ENCODE data around the gene FILIP1L.

The FILIP1L gene

GRCh38 chr3:100087198-100087597, 27.1 kb downstream of the FILIP1L start:
- H3K9me3 ChIP-seq (ENCODE audit: insufficient read depth, low read length, severe bottlenecking): no peaks in the 10 kb centered on the region
- H3K27me3 ChIP-seq (ENCODE audit: insufficient read depth, low read length, poor library complexity): no peaks in the 10 kb centered on the region
- no peak for ATAC-seq (ENCODE audit: insufficient read depth, low read depth)
- H3K27ac ChIP-seq (ENCODE audit: low read length): no peak overlapping the region
- no peak overlapping the region for H3K9ac ChIP-seq (ENCODE audit: low read depth, low read length)
- TF ChIP-seq EZH2 (IDR thresholded peaks at IDR 0.05; ENCODE audit: borderline replicate concordance, low read depth, low read length, severe bottlenecking): no peak
- TF ChIP-seq CTCF (IDR thresholded peaks at IDR 0.05; ENCODE audit: borderline replicate concordance, extremely low read depth, low read length, poor library complexity, severe bottlenecking): no peak
- H3K36me3 ChIP-seq (ENCODE audit: insufficient read depth, low read length): no peaks in the 10 kb centered on the region
- no peaks in the 10 kb centered on the region for H3K4me1 ChIP-seq (ENCODE audit: insufficient read depth, low read length)
- no peaks in the 10 kb centered on the region for H4K20me1 ChIP-seq (ENCODE audit: insufficient read depth, low read length)
- H3K79me2 ChIP-seq (ENCODE audit: insufficient read depth, low read length): no peaks in the 10 kb centered on the region
- no peak overlapping the region for H2AFZ ChIP-seq (ENCODE audit: low read depth, low read length)
- DNase-seq: no peak
- H3K4me2 ChIP-seq (ENCODE audit: insufficient read depth, low read length): no peak overlapping the region
- no peak overlapping the region for H3K4me3 ChIP-seq (ENCODE audit: low read depth in 1 of 2, low read length in 2 of 2)

GRCh38 chr3:100086401-100086800, 27.9 kb downstream of the FILIP1L start:
- Histone ChIP-seq H3K4me3 (ENCODE audit: low read depth in 1 of 2, low read length in 2 of 2) (no peak overlapping the region), H3K27me3 (ENCODE audit: insufficient read depth, low read length, poor library complexity) (no peaks in the 10 kb centered on the region), H2AFZ (ENCODE audit: low read depth, low read length) (no peak overlapping the region), H3K27ac (ENCODE audit: low read length) (no peak overlapping the region), H4K20me1 (ENCODE audit: insufficient read depth, low read length) (no peaks in the 10 kb centered on the region), H3K9ac (ENCODE audit: low read depth, low read length) (no peak overlapping the region), H3K36me3 (ENCODE audit: insufficient read depth, low read length) (no peaks in the 10 kb centered on the region), H3K79me2 (ENCODE audit: insufficient read depth, low read length) (no peaks in the 10 kb centered on the region), H3K4me2 (ENCODE audit: insufficient read depth, low read length) (no peak overlapping the region), H3K4me1 (ENCODE audit: insufficient read depth, low read length) (no peaks in the 10 kb centered on the region), H3K9me3 (ENCODE audit: insufficient read depth, low read length, severe bottlenecking) (no peaks in the 10 kb centered on the region)
- DNase-seq (no peak), ATAC-seq (ENCODE audit: insufficient read depth, low read depth) (no peak)
- TF ChIP-seq CTCF (IDR thresholded peaks at IDR 0.05; ENCODE audit: borderline replicate concordance, extremely low read depth, low read length, poor library complexity, severe bottlenecking): no peak
- no peak for TF ChIP-seq EZH2 (IDR thresholded peaks at IDR 0.05; ENCODE audit: borderline replicate concordance, low read depth, low read length, severe bottlenecking)

GRCh38 chr3:100084100-100084806, 30.0 kb downstream of the FILIP1L start:
- Histone ChIP-seq H3K4me3 (ENCODE audit: low read depth in 1 of 2, low read length in 2 of 2) (no peak overlapping the region), H3K4me2 (ENCODE audit: insufficient read depth, low read length) (no peak overlapping the region), H3K27me3 (ENCODE audit: insufficient read depth, low read length, poor library complexity) (no peaks in the 10 kb centered on the region), H2AFZ (ENCODE audit: low read depth, low read length) (no peak overlapping the region), H3K9me3 (ENCODE audit: insufficient read depth, low read length, severe bottlenecking) (no peaks in the 10 kb centered on the region), H3K36me3 (ENCODE audit: insufficient read depth, low read length) (no peaks in the 10 kb centered on the region), H3K4me1 (ENCODE audit: insufficient read depth, low read length) (no peaks in the 10 kb centered on the region), H4K20me1 (ENCODE audit: insufficient read depth, low read length) (no peaks in the 10 kb centered on the region), H3K79me2 (ENCODE audit: insufficient read depth, low read length) (no peaks in the 10 kb centered on the region), H3K27ac (ENCODE audit: low read length) (no peak overlapping the region), H3K9ac (ENCODE audit: low read depth, low read length) (no peak overlapping the region)
- ATAC-seq (ENCODE audit: insufficient read depth, low read depth) (no peak), DNase-seq (no peak)
- no peak for TF ChIP-seq CTCF (IDR thresholded peaks at IDR 0.05; ENCODE audit: borderline replicate concordance, extremely low read depth, low read length, poor library complexity, severe bottlenecking)
- TF ChIP-seq EZH2 (IDR thresholded peaks at IDR 0.05; ENCODE audit: borderline replicate concordance, low read depth, low read length, severe bottlenecking): no peak
